ENCODE data around the gene GPC1. TPM values are rescaled to one million over a fixed set of nuclear protein-coding genes. Genes with fewer than 3 reads are reported as not detected.
A peak's percentile ranks its signal among the peaks of the same experiment; 100 is the strongest.

GPC1 gene
- total RNA-seq, 3 donors from 2014 or later, result 12.4 to 29.2 (median 15.4) TPM

GRCh38 chr2:240436683-240437550 lies 1.5 kb downstream of the GPC1 start:
- Histone ChIP-seq H3K36me3 (ENCODE audit: low read depth) (no peaks in the 10 kb centered on the region), H3K4me1 (ENCODE audit: low read depth) (peaks cover 15% of the 10 kb centered on the region), H3K4me3 (no peak overlapping the region), H3K9me3 (no peaks in the 10 kb centered on the region)
- DNase-seq, result peak in 2 of 3 donors; percentile 29 to 50
- ATAC-seq, result no peak
- intact Hi-C loops (cut with DNase I, micrococcal nuclease), result no loop called here
- TF ChIP-seq CTCF (IDR thresholded peaks at IDR 0.05), result no peak

- H3K4me1 ChIP-seq (ENCODE audit: low read depth), result peaks cover 15% of the 10 kb centered on the region
- TF ChIP-seq CTCF (IDR thresholded peaks at IDR 0.05), result no peak
- H3K36me3 ChIP-seq (ENCODE audit: low read depth), result no peaks in the 10 kb centered on the region
- intact Hi-C loops (cut with DNase I, micrococcal nuclease), result no loop called here
- no peak for DNase-seq
- no peak overlapping the region for H3K4me3 ChIP-seq
- no peak for ATAC-seq
- H3K9me3 ChIP-seq, result no peaks in the 10 kb centered on the region
Measured at GRCh38 chr2:240437551-240437860, 2.0 kb downstream of the GPC1 start.

- Histone ChIP-seq H3K9me3 (no peaks in the 10 kb centered on the region), H3K4me3 (no peak overlapping the region), H3K36me3 (ENCODE audit: low read depth) (no peaks in the 10 kb centered on the region), H3K4me1 (ENCODE audit: low read depth) (peaks cover 15% of the 10 kb centered on the region)
- ATAC-seq (peak; percentile 48), DNase-seq (peak; percentile 59 to 77 (median 75))
- intact Hi-C loops (cut with DNase I, micrococcal nuclease), result loop anchor here (2.0 kb wide), 2 partner anchors 205 to 207 kb away; no protein-coding TSS in a partner anchor
- TF ChIP-seq CTCF (IDR thresholded peaks at IDR 0.05), result peak; percentile 89
Measured at GRCh38 chr2:240437861-240438809, 2.7 kb downstream of the GPC1 start.

- DNase-seq (peak in 2 of 3 donors; percentile 30 to 43), ATAC-seq (no peak)
- H3K4me3 ChIP-seq, result no peak overlapping the region
- no peak for TF ChIP-seq CTCF (IDR thresholded peaks at IDR 0.05)
- intact Hi-C loops (cut with DNase I, micrococcal nuclease), result loop anchor here (2.0 kb wide), 2 partner anchors 206 to 208 kb away; no protein-coding TSS in a partner anchor
- H3K36me3 ChIP-seq (ENCODE audit: low read depth), result no peaks in the 10 kb centered on the region
- no peaks in the 10 kb centered on the region for H3K9me3 ChIP-seq
- H3K4me1 ChIP-seq (ENCODE audit: low read depth), result peaks cover 15% of the 10 kb centered on the region
Measured at GRCh38 chr2:240438810-240439697, 3.6 kb downstream of the GPC1 start.

- no peak for TF ChIP-seq CTCF (IDR thresholded peaks at IDR 0.05)
- peak in 2 of 3 donors; percentile 16 to 47 for DNase-seq
- H3K9me3 ChIP-seq, result no peaks in the 10 kb centered on the region
- H3K4me3 ChIP-seq, result no peak overlapping the region
- H3K4me1 ChIP-seq (ENCODE audit: low read depth), result peaks cover 15% of the 10 kb centered on the region
- intact Hi-C loops (cut with DNase I, micrococcal nuclease), result loop anchor here (2.0 kb wide), 2 partner anchors 207 to 209 kb away; no protein-coding TSS in a partner anchor
- no peaks in the 10 kb centered on the region for H3K36me3 ChIP-seq (ENCODE audit: low read depth)
- ATAC-seq, result no peak
Measured at GRCh38 chr2:240439698-240440151, 4.3 kb downstream of the GPC1 start.

Measured in mucosa of descending colon (tissue), 3 donors.